Ovary (tissue), 9 donors: ENCODE results near the gene BRPF3. TPM values are rescaled to one million over a fixed set of nuclear protein-coding genes. Genes with fewer than 3 reads are reported as not detected.

Source experiments
- DNase-seq, 5 donors: peaks; one replicate each; pipeline ENCODE4 v3.0.0-alpha.2; 2019 to 2020
- H3K27ac ChIP-seq, 2 donors: fragments of 200-600 bp; one replicate each; pipeline versions ENCODE4 v1.5.1 to v1.8.0; 2019 to 2022
- H3K27me3 ChIP-seq: fragments of 200-600 bp; one replicate; pipeline ENCODE4 v1.8.0; 2022
- H3K36me3 ChIP-seq: fragments of 200-600 bp; sonication (generic); one replicate; pipeline ENCODE4 v1.5.1; 2019
- H3K4me1 ChIP-seq: one replicate; pipeline ENCODE4 v1.8.1; 2013; ENCODE audit warnings: mild to moderate bottlenecking, moderate library complexity; ENCODE audit not compliant: insufficient read depth
- H3K4me3 ChIP-seq: fragments of 200-600 bp; sonication (generic); one replicate; pipeline ENCODE4 v1.5.1; 2017
- H3K9me3 ChIP-seq, 2 donors: fragments of 200-600 bp in 1 of 2; sonication (generic) in 1 of 2; one replicate each; pipeline versions ENCODE4 v1.5.1 to v1.8.1; 2013 to 2019; ENCODE audit warnings: mild to moderate bottlenecking in 1 of 2, moderate library complexity in 1 of 2
- CTCF ChIP-seq, 3 donors: fragments of 450-650 bp in 2 of 3; fragments of 200-600 bp in 1 of 3; IDR thresholded peaks; one replicate each; pipeline versions ENCODE4 v1.5.1 to v1.8.0; 2016 to 2022; ENCODE audit warnings: antibody characterized with exemption in 3 of 3, mild to moderate bottlenecking in 1 of 3
- EP300 ChIP-seq: sonication (generic); formaldehyde crosslinking; IDR thresholded peaks from one replicate; pipeline ENCODE4 v1.6.1; 2017; ENCODE audit warnings: antibody characterized with exemption
- POLR2A ChIP-seq: fragments of 450-650 bp; IDR thresholded peaks from one replicate; pipeline ENCODE4 v1.6.1; 2017; ENCODE audit warnings: antibody characterized with exemption, mild to moderate bottlenecking, moderate library complexity
- WGBS, 3 donors: extraction: QIAGEN DNeasy Blood & Tissue Kit in 1 of 3; methylation state at CpG; one replicate each; pipeline versions ENCODE4 v1.1.5 to v1.1.7; 2013 to 2017; 5-methylcytosine and 5-hydroxymethylcytosine counted together
- intact Hi-C, 4 donors: fragments of 100-400 bp; cut with DNase I; formaldehyde crosslinking; loops; one replicate each; pipeline versions ENCODE4 v1.11.0 to v1.15.1; 2022 to 2023
- polyA plus RNA-seq, 2 donors: library from polyadenylated mRNA; stranded (reverse); fragments of 200-250 nt in 1 of 2; fragments of 350-450 nt in 1 of 2; fragmentation: Illumina TruSeq in 1 of 2; extraction: RNeasy Lipid Tissue Mini Kit (QIAGEN cat#74804) in 1 of 2; gene quantifications; one replicate each; pipeline ENCODE4 v1.2.3, GENCODE V29; 2013 to 2014
- total RNA-seq, 7 donors: library from RNA; depleted of rRNA in 2 of 7; stranded (reverse); fragments of >200 nt in 2 of 7; fragmentation: NEBNext Ultra II Directional in 3 of 7; extraction: Animal tissue kit (Norgen Biotek cat#: 25700) in 3 of 7; gene quantifications; one replicate each; pipeline versions ENCODE4 v1.1.0 to v1.2.4, GENCODE V29; 2016 to 2023
- donor health status: DM: no; HTN: no; CAD: no; lungs with moderate emphysema.
- donor health status: DM: no; HTN: no; CAD: no.
- donor health status: Bipolar disorder and iron deficiency.
- donor health status: DM: yes; HTN: yes; CAD: no.
- donor health status: DM: no; HTN: no; CAD: no.
- donor health status: DM: yes; HTN: yes; CAD: no.

The BRPF3 gene
- total and polyA plus RNA-seq, 9 donors = 15.7 to 34.5 (median 30.3) TPM

DNA sequence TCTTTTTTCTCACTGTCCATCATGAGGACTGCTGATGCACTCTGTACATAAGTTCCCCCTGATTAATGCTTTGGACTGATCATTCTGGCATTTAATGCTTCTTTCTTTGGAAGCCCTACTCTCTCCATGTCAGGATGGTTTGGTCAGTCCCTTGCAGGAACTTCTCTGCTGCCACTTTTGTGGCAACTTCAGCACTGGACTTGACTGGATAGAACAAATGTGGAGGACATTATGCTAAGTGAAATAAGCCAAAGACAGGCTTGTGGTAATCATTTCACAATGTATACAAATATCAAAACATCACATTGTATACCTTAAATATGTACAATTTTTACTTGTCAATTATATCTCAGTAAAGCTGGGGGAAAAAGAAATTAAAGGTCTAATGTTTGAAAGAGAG, 12.2 kb upstream of the BRPF3 start:
- no peak for TF ChIP-seq EP300
- TF ChIP-seq CTCF (IDR thresholded peaks at IDR 0.05) = no peak
- TF ChIP-seq POLR2A = no peak
- intact Hi-C loops = no loop called here
- no peaks in the 10 kb centered on the region for H3K9me3 ChIP-seq

DNA sequence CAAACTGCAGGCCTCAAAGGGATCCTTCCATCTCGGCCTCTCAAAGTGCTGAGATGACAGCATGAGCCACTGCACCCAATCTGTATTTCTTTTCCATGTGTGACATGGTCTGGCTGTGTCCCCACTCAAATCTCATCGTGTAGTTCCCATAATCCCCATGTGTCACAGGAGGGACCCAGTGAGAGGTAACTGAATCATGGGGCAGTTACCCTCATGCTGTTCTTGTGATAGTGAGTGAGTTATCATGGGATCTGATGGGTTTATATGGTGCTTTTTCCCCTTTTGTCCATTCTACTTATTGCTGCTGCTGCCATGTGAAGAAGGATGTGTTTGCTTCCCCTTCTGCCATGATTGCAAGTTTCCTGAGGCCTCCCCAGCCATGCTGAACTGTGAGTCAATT, 10.3 kb upstream of the BRPF3 start:
- H3K4me1 ChIP-seq = no peaks in the 10 kb centered on the region
- no peaks in the 10 kb centered on the region for H3K9me3 ChIP-seq
- intact Hi-C loops = no loop called here
- H3K27ac ChIP-seq = no peak overlapping the region
- TF ChIP-seq CTCF (IDR thresholded peaks at IDR 0.05) (no peak), POLR2A (no peak), EP300 (no peak)
- no peaks in the 10 kb centered on the region for H3K27me3 ChIP-seq
- H3K4me3 ChIP-seq = no peak overlapping the region
- WGBS, 3 donors = 88 to 98% (median 94%) methylated on average over 2 of the region's 2 CpGs
- H3K36me3 ChIP-seq = no peaks in the 10 kb centered on the region
- DNase-seq = no peak

More for the DNA sequence above, 12.2 kb upstream of the BRPF3 start:
- H3K27ac ChIP-seq = no peak overlapping the region
- H3K36me3 ChIP-seq = no peaks in the 10 kb centered on the region
- H3K4me3 ChIP-seq = no peak overlapping the region
- no peaks in the 10 kb centered on the region for H3K4me1 ChIP-seq
- no peak for DNase-seq
- no peaks in the 10 kb centered on the region for H3K27me3 ChIP-seq

DNA sequence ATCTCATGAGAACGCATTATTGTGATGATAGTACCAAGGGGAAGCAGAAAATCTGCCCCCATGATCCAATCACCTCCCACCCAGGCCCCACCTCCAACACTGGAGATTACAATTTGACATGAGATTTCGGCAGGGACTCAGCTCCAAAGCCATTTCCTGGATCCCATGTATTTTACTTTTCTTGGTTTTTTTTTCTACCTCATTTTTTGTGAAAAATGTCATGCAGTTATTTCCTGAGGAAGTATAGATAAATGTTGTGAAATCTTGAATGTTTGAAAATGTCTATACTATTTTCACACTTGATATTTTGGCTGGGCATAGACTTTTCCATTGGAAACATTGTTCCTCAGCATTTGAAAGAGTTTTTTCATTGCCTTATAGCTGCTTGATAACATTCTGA, 9.1 kb upstream of the BRPF3 start:
- 84 to 91% (median 86%) methylated on average over 2 of the region's 2 CpGs for WGBS, 3 donors
- no peaks in the 10 kb centered on the region for H3K9me3 ChIP-seq
- intact Hi-C loops = no loop called here
- TF ChIP-seq CTCF (IDR thresholded peaks at IDR 0.05) = no peak
- no peak for TF ChIP-seq EP300
- TF ChIP-seq POLR2A = no peak
- DNase-seq = no peak
- H3K27ac ChIP-seq = no peak overlapping the region
- H3K4me1 ChIP-seq = no peaks in the 10 kb centered on the region
- no peaks in the 10 kb centered on the region for H3K27me3 ChIP-seq
- no peaks in the 10 kb centered on the region for H3K36me3 ChIP-seq
- no peak overlapping the region for H3K4me3 ChIP-seq

- TF ChIP-seq POLR2A (no peak), EP300 (no peak), CTCF (IDR thresholded peaks at IDR 0.05) (no peak)
- intact Hi-C loops = loop anchor here in 1 of 4 donors (5.0 to 10.0 kb wide), 2 partner anchors 61 to 168 kb away; partner anchors contain the start of genes MAPK13 and MAPK14
- no peaks in the 10 kb centered on the region for H3K27me3 ChIP-seq
- peak overlapping the region; percentile 61 for H3K4me3 ChIP-seq
- WGBS, 3 donors = 21 to 31% (median 26%) methylated on average over 8 of the region's 8 CpGs
- no peak for DNase-seq
- H3K27ac ChIP-seq = peak overlapping the region; percentile 86 to 97
- no peaks in the 10 kb centered on the region for H3K9me3 ChIP-seq
- H3K4me1 ChIP-seq = peaks cover 9% of the 10 kb centered on the region
- H3K36me3 ChIP-seq = no peaks in the 10 kb centered on the region
These were observed 952 bp upstream of the BRPF3 start for GRCh38 chr6:36195471-36196112.
